Ovary (tissue), 10 donors: ENCODE results near the gene DLX6. TPM values are rescaled to one million over a fixed set of nuclear protein-coding genes. Genes with fewer than 3 reads are reported as not detected.

Experiments
- DNase-seq, 5 donors: peaks; one replicate each; pipeline ENCODE4 v3.0.0-alpha.2; 2019 to 2020
- H3K27ac ChIP-seq, 2 donors: fragments of 200-600 bp; one replicate each; pipeline versions ENCODE4 v1.5.1 to v1.8.0; 2019 to 2022
- H3K27me3 ChIP-seq: fragments of 200-600 bp; one replicate; pipeline ENCODE4 v1.8.0; 2022
- H3K36me3 ChIP-seq: fragments of 200-600 bp; sonication (generic); one replicate; pipeline ENCODE4 v1.5.1; 2019
- H3K4me1 ChIP-seq: one replicate; pipeline ENCODE4 v1.8.1; 2013; ENCODE audit warnings: mild to moderate bottlenecking, moderate library complexity; ENCODE audit not compliant: insufficient read depth
- H3K4me3 ChIP-seq: fragments of 200-600 bp; sonication (generic); one replicate; pipeline ENCODE4 v1.5.1; 2017
- H3K9me3 ChIP-seq, 2 donors: fragments of 200-600 bp in 1 of 2; sonication (generic) in 1 of 2; one replicate each; pipeline versions ENCODE4 v1.5.1 to v1.8.1; 2013 to 2019; ENCODE audit warnings: mild to moderate bottlenecking in 1 of 2, moderate library complexity in 1 of 2
- EP300 ChIP-seq: sonication (generic); formaldehyde crosslinking; IDR thresholded peaks from one replicate; pipeline ENCODE4 v1.6.1; 2017; ENCODE audit warnings: antibody characterized with exemption
- POLR2A ChIP-seq: fragments of 450-650 bp; IDR thresholded peaks from one replicate; pipeline ENCODE4 v1.6.1; 2017; ENCODE audit warnings: antibody characterized with exemption, mild to moderate bottlenecking, moderate library complexity
- WGBS, 3 donors: extraction: QIAGEN DNeasy Blood & Tissue Kit in 1 of 3; methylation state at CpG; one replicate each; pipeline versions ENCODE4 v1.1.5 to v1.1.7; 2013 to 2017; 5-methylcytosine and 5-hydroxymethylcytosine counted together
- intact Hi-C, 4 donors: fragments of 100-400 bp; cut with DNase I; formaldehyde crosslinking; loops; one replicate each; pipeline versions ENCODE4 v1.11.0 to v1.15.1; 2022 to 2023
- long read RNA-seq, 3 donors: library from polyadenylated mRNA in 2 of 3; unstranded in 2 of 3; transcript quantifications; one replicate each; pipeline ENCODE4 v2.0.0 and lab custom pipeline, GENCODE V29; 2021 to 2026
- polyA plus RNA-seq, 2 donors: library from polyadenylated mRNA; stranded (reverse); fragments of 200-250 nt in 1 of 2; fragments of 350-450 nt in 1 of 2; fragmentation: Illumina TruSeq in 1 of 2; extraction: RNeasy Lipid Tissue Mini Kit (QIAGEN cat#74804) in 1 of 2; gene quantifications; one replicate each; pipeline ENCODE4 v1.2.3, GENCODE V29; 2013 to 2014
- total RNA-seq, 7 donors: library from RNA; depleted of rRNA in 2 of 7; stranded (reverse); fragments of >200 nt in 2 of 7; fragmentation: NEBNext Ultra II Directional in 3 of 7; extraction: Animal tissue kit (Norgen Biotek cat#: 25700) in 3 of 7; gene quantifications; one replicate each; pipeline versions ENCODE4 v1.1.0 to v1.2.4, GENCODE V29; 2016 to 2023
- TF ChIP-seq, protein P1 (sequence below), 3 donors: fragments of 450-650 bp in 2 of 3; fragments of 200-600 bp in 1 of 3; IDR thresholded peaks; one replicate each; pipeline versions ENCODE4 v1.5.1 to v1.8.0; 2016 to 2022; ENCODE audit warnings: antibody characterized with exemption in 3 of 3, mild to moderate bottlenecking in 1 of 3
- donor health status: DM: no; HTN: no; CAD: no; lungs with moderate emphysema.
- donor health status: DM: no; HTN: no; CAD: no.
- donor health status: Bipolar disorder and iron deficiency.
- donor health status: DM: yes; HTN: yes; CAD: no.
- donor health status: DM: no; HTN: no; CAD: no.
- donor health status: DM: yes; HTN: yes; CAD: no.

DLX6 gene
- total RNA-seq (under 1 TPM in 5 of 7 donors, not detected in 2; 0.12 to 0.95 (median 0.20) TPM), polyA plus RNA-seq (under 1 TPM; 0.10 to 0.27 TPM)
- long read RNA-seq, donor 1 = 0 reads
- long read RNA-seq, donor 2, partial matches to known transcripts = 0 of 2 reads
- long read RNA-seq, donor 2, other reads (novel, unspliced or antisense) = 0 of 2 reads
- long read RNA-seq, donor 3 = 0 reads

DNA sequence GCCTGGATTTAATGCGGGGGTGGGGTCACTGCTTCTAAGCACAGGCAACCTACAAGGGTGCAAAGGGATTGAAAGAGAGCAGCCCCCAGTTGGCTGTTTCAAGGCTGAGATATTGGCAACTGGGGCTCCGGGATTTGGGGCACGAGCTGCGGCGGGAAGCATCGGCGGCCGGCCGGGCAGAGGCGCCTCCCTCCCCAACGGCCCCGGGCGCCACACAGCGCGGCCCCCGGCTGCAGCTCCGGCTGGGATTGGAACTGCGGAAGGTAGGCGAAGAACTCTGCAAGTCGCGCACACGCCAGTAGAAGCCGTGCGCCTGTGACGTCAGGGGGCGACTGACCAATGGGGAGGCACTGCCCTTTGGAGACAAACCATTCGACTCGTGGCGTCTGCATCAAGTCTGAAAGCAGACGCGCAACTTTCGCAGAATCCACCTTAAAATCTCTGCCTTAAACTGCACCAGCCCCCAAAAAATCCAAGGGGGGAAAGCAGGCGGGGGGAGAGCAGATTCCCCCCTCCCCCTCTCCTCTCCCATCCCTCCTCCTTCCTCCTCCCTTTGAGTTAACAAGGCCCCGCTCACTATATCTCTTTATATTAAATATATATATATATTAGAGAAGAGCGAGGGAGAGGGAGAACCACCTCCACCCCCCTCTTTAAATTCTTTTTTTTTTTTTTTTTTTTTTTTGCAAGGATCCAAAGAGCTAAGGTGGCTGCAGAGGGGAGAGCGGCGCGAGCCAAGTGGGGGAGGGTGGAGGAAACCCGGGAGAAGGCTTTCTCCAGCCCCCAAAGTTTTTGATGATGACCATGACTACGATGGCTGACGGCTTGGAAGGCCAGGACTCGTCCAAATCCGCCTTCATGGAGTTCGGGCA, at the start of gene DLX6:
TSS of gene DLX6 (plus strand) at position 371 of the 872 bp plus-strand sequence. CDS start at position 796, 425 bp downstream.
- peak; percentile 65 to 81 (median 78) for DNase-seq
- H3K4me1 ChIP-seq = peaks cover 4% of the 10 kb centered on the region
- peak within 1 kb of the TSS; percentile 21 for H3K4me3 ChIP-seq
- TF ChIP-seq POLR2A (no peak), EP300 (no peak)
- TF ChIP-seq, protein P1, sequence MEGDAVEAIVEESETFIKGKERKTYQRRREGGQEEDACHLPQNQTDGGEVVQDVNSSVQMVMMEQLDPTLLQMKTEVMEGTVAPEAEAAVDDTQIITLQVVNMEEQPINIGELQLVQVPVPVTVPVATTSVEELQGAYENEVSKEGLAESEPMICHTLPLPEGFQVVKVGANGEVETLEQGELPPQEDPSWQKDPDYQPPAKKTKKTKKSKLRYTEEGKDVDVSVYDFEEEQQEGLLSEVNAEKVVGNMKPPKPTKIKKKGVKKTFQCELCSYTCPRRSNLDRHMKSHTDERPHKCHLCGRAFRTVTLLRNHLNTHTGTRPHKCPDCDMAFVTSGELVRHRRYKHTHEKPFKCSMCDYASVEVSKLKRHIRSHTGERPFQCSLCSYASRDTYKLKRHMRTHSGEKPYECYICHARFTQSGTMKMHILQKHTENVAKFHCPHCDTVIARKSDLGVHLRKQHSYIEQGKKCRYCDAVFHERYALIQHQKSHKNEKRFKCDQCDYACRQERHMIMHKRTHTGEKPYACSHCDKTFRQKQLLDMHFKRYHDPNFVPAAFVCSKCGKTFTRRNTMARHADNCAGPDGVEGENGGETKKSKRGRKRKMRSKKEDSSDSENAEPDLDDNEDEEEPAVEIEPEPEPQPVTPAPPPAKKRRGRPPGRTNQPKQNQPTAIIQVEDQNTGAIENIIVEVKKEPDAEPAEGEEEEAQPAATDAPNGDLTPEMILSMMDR (IDR thresholded peaks at IDR 0.05) = no peak
- no peaks in the 10 kb centered on the region for H3K9me3 ChIP-seq
- intact Hi-C loops = loop anchor here in 1 of 4 donors (10.0 kb wide), 1 partner anchor 301 kb away; the partner anchor contains the start of gene SEM1
- H3K36me3 ChIP-seq = no peaks in the 10 kb centered on the region
- H3K27ac ChIP-seq = peak within 1 kb of the TSS in 1 of 2 donors; percentile 39
- WGBS, 3 donors = 3% methylated on average over 38 to 44 of the region's 44 CpGs
- peaks cover 5% of the 10 kb centered on the region for H3K27me3 ChIP-seq

DNA sequence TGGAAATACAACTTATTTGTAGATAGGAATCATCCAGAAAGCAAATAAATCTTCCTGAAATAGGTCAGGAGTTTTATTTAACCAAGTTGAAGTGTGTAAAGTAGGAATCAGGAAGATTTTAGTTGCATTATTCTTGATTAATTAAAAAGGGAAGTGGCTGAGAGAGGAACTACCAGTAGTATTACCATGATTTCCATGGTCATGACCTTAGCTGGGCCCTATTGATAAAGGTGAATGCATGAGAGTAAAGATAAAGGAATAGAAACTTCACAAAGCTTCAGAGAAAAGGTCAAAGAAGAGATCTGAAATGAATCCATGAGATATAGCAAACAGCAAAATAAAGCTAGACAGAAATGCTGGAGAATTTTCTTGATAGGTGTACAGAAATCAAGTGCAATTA, 46.2 kb upstream of the DLX6 start:
- TF ChIP-seq EP300 = no peak
- TF ChIP-seq POLR2A = no peak
- TF ChIP-seq, protein P1 (IDR thresholded peaks at IDR 0.05) = no peak
- Histone ChIP-seq H3K27ac (no peak overlapping the region), H3K27me3 (no peaks in the 10 kb centered on the region), H3K36me3 (no peaks in the 10 kb centered on the region), H3K9me3 (no peaks in the 10 kb centered on the region), H3K4me1 (no peaks in the 10 kb centered on the region), H3K4me3 (no peak overlapping the region)
- intact Hi-C loops = no loop called here
- no peak for DNase-seq

- H3K36me3 ChIP-seq = no peaks in the 10 kb centered on the region
- H3K4me1 ChIP-seq = no peaks in the 10 kb centered on the region
- WGBS, 3 donors = 47 to 61% (median 56%) methylated on average over 9 of the region's 9 CpGs
- H3K4me3 ChIP-seq = no peak overlapping the region
- intact Hi-C loops = no loop called here
- no peak overlapping the region for H3K27ac ChIP-seq
- peak in 1 of 5 donors; percentile 14 for DNase-seq
- H3K9me3 ChIP-seq = no peaks in the 10 kb centered on the region
- TF ChIP-seq POLR2A = no peak
- H3K27me3 ChIP-seq = no peaks in the 10 kb centered on the region
These were observed 43.0 kb upstream of the DLX6 start for GRCh38 chr7:96962221-96962885.

DNA sequence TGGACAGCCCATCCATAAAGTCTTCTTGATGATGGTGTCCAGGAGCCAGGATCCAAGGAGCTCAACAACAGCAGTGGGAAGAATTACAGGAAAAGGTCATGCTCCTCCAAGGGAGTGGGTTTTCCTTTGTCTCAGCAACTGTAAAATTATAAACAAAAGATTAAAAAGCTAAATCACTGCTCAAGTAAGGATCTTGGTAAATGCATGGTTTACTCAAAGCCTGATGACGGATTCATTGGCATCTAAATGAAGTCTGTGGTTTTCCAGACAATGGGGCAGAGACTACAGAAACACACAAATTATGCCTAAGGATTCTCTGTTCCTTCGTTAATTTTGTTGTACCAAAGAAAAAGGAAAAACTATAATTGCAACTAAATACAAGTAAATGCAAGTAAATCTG, 36.4 kb upstream of the DLX6 start:
- Histone ChIP-seq H3K4me3 (no peak overlapping the region), H3K27ac (no peak overlapping the region), H3K36me3 (no peaks in the 10 kb centered on the region), H3K9me3 (no peaks in the 10 kb centered on the region), H3K27me3 (no peaks in the 10 kb centered on the region), H3K4me1 (no peaks in the 10 kb centered on the region)
- no peak for DNase-seq
- TF ChIP-seq POLR2A (no peak), EP300 (no peak)
- TF ChIP-seq, protein P1 (IDR thresholded peaks at IDR 0.05) = no peak
- 55 to 77% (median 64%) methylated on average over 2 of the region's 2 CpGs for WGBS, 3 donors
- intact Hi-C loops = no loop called here
